IPS DF 6.9 (cell line): ENCODE measurements around the gene SPATA33.

Experiments used
- DNase-seq: peaks from one replicate; pipeline ENCODE4 v3.0.0-alpha.2; 2013; ENCODE audit warnings: low read depth, low spot score
- H3K27ac ChIP-seq: one replicate; pipeline ENCODE4 v1.5.1; 2013; ENCODE audit warnings: low read length, control low read depth
- H3K27me3 ChIP-seq: 2 replicates; pipeline ENCODE4 v1.6.1; 2013; ENCODE audit warnings: mild to moderate bottlenecking, low read length; ENCODE audit not compliant: control insufficient read depth, insufficient read depth
- H3K36me3 ChIP-seq: 2 replicates; pipeline ENCODE4 v1.6.1; 2013; ENCODE audit warnings: low read length; ENCODE audit not compliant: control insufficient read depth, insufficient read depth
- H3K4me1 ChIP-seq: 2 replicates; pipeline ENCODE4 v1.6.1; 2013; ENCODE audit warnings: low read length; ENCODE audit not compliant: control insufficient read depth, insufficient read depth
- H3K4me3 ChIP-seq: 2 replicates; pipeline ENCODE4 v1.5.1; 2013; ENCODE audit warnings: mild to moderate bottlenecking, low read length
- H3K9me3 ChIP-seq: 2 replicates; pipeline ENCODE4 v1.6.1; 2013; ENCODE audit warnings: low read length, inconsistent platforms; ENCODE audit not compliant: control insufficient read depth, insufficient read depth
- WGBS: extraction: QIAGEN DNeasy Blood & Tissue Kit; methylation state at CpG from one replicate; pipeline ENCODE4 v1.1.7; 2013; ENCODE audit warnings: mixed read lengths, missing lambda C conversion rate; ENCODE audit not compliant: insufficient read length, insufficient coverage; 5-methylcytosine and 5-hydroxymethylcytosine counted together

SPATA33 gene

GRCh38 chr16:89711601-89712273 is 54.1 kb downstream of the SPATA33 start:
- no peak for DNase-seq
- Histone ChIP-seq H3K27ac (no peak overlapping the region), H3K36me3 (no peaks in the 10 kb centered on the region; the same call in 1 of the 2 replicates), H3K27me3 (no peaks in the 10 kb centered on the region), H3K4me1 (peaks cover 10% of the 10 kb centered on the region), H3K4me3 (peak overlapping the region; percentile 88), H3K9me3 (no peaks in the 10 kb centered on the region)
- no CpG with 5 or more reads among the region's 48 CpGs for WGBS

GRCh38 chr16:89712274-89712781 is 54.7 kb downstream of the SPATA33 start:
- H3K27ac ChIP-seq: no peak overlapping the region
- no peaks in the 10 kb centered on the region for H3K9me3 ChIP-seq
- no peak for DNase-seq
- H3K27me3 ChIP-seq: no peaks in the 10 kb centered on the region
- peak overlapping the region; percentile 88 for H3K4me3 ChIP-seq
- H3K4me1 ChIP-seq: peaks cover 10% of the 10 kb centered on the region
- H3K36me3 ChIP-seq: no peaks in the 10 kb centered on the region; the same call in 1 of the 2 replicates
- no CpG with 5 or more reads among the region's 22 CpGs for WGBS

DNA sequence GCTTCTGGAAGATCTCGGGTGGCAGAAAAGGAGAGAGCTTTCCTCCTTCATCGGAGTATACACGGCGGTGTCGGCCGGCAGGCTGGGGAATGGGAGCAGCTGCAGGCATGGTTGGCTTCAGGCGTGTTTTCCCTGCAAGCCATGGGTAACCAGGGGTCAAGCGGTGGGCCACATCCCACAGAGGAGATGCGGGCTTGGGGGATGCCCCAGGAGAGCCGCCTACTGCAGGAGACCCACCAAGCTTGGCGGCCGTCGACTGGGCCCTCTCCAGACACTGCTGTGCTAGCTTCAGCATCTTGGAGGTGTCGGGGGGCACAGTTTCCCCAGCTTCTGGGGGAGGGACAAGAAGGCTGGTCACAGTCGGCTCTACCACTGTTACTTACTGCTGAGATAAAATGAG is 58.9 kb downstream of the SPATA33 start:
- no peak for DNase-seq
- no peaks in the 10 kb centered on the region for H3K4me1 ChIP-seq
- no peaks in the 10 kb centered on the region for H3K36me3 ChIP-seq
- no peak overlapping the region for H3K4me3 ChIP-seq
- H3K9me3 ChIP-seq: no peaks in the 10 kb centered on the region
- WGBS: no CpG with 5 or more reads among the region's 15 CpGs
- no peaks in the 10 kb centered on the region; the same call in 1 of the 2 replicates for H3K27me3 ChIP-seq
- H3K27ac ChIP-seq: no peak overlapping the region

DNA sequence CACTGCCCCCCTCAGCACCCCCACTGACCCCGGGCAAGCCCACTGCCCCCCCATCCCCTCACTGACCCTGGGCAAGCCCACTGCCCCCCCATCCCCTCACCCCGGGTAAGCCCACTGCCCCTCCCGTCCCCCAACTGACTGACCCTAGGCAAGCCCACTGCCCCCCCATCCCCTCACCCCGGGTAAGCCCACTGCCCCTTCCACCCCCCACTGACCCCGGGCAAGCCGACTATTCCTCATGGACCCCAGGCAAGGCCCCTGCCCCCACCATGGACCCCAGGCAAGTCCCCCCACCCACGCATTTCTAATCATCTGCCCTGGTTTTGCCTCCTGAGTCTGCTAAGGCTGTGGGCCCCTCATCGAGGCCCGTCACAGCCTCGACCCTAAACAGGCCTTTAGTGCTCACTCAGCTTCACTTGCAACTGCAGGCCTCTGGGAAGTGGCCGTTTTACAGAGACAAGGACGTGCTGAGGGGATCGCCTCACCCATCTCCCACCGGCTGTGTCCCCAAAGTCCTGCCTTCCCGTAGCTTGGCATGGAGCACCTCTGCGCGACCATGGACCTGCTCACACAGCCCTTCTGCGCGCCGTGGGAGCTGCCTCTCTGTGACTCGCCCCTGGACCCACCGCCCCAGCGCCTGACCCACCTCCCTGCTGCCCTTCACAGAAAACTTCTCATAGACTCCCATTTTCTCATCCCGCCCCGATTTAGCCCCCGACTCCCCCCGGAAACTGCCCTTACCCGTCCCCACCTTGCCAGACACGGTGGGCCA is 59.5 kb downstream of the SPATA33 start:
- H3K4me1 ChIP-seq: no peaks in the 10 kb centered on the region; the same call in 1 of the 2 replicates
- H3K9me3 ChIP-seq: no peaks in the 10 kb centered on the region
- H3K4me3 ChIP-seq: no peak overlapping the region
- H3K27me3 ChIP-seq: no peaks in the 10 kb centered on the region; the same call in 1 of the 2 replicates
- no CpG with 5 or more reads among the region's 29 CpGs for WGBS
- no peak overlapping the region for H3K27ac ChIP-seq
- DNase-seq: no peak
- H3K36me3 ChIP-seq: no peaks in the 10 kb centered on the region

DNA sequence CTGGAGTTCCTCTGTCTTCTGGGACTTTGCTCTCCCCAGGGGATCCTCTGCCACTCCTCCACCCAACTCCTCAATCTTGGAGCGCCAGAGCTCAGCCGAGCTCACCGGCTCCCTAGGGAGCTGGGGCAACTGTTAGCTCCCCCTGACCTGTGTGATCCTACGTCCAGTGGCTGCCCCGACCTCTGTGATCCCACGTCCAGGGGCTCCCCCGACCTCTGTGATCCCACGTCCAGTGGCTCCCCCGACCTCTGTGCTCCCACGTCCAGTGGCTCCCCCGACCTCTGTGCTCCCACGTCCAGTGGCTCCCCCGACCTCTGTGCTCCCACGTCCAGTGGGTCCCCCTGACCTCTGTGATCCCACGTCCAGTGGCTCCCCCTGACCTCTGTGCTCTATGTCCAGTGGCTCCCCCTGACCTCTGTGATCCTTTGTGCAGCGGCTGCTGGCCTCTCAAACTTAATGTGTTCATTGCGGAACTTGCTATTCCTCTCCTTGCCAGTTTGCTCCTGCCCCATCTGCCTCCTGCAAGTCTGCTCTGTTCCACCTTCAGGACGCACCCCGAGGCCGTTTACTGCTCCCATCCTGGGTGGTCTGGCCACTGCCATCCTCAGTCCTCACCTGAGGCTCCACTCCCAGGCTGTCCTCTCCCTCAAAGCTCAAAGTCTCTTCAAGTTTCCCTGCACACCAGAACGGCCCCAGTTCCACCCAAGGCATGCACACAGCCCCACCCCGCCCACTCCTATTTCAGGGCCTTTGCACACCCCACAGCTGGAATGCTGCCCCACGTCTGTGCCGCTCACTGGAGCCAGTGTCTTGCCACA is 60.3 kb downstream of the SPATA33 start:
- Histone ChIP-seq H3K4me1 (peaks cover 3% of the 10 kb centered on the region), H3K27ac (no peak overlapping the region), H3K27me3 (peaks cover 3% of the 10 kb centered on the region; the same call in 1 of the 2 replicates), H3K36me3 (no peaks in the 10 kb centered on the region), H3K9me3 (no peaks in the 10 kb centered on the region), H3K4me3 (no peak overlapping the region)
- no peak for DNase-seq
- no CpG with 5 or more reads among the region's 24 CpGs for WGBS
